ENCODE results near the gene KIF18B.

DNA sequence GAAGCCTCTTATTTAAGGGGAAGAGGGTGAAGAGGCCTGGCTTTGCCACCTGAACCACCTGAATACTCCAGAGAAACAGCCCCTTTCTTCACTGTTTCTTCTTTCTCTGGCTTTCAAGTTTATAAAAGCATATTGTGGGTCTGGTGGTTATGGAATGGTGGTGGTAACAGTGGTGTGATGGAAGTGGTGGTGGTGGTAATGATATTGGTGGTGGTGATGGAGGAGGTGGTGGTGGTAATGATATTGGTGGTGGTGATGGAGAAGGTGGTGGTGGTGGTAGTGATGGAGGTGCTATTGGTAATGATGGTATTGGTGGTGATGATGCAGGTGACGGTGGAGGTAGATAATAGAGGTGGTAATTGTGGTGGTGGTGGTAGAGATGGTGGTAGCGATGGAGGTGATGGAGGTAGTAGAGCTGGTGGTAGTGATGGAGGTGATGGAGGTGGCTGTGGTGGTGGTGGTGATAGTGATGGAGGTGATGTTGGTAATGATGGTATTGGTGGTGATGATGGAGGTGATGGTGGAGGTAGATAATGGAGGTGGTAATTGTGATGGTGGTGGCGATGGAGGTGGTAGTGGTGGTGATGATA is 34.6 kb upstream of the KIF18B start:
- TF ChIP-seq POLR2AphosphoS5 (IDR thresholded peaks at IDR 0.05; ENCODE audit: borderline replicate concordance, low read depth, low read length): no peak
- no peak for TF ChIP-seq EZH2 (IDR thresholded peaks at IDR 0.05)

All from SK-N-MC (cell line).